ENCODE results near the gene DNAJC5.
"Not testable (repeated sequence)": the region's sequence is repeated elsewhere in the genome, so short reads cannot be mapped to it uniquely, and the experiment has no call there.

The DNAJC5 gene

DNA sequence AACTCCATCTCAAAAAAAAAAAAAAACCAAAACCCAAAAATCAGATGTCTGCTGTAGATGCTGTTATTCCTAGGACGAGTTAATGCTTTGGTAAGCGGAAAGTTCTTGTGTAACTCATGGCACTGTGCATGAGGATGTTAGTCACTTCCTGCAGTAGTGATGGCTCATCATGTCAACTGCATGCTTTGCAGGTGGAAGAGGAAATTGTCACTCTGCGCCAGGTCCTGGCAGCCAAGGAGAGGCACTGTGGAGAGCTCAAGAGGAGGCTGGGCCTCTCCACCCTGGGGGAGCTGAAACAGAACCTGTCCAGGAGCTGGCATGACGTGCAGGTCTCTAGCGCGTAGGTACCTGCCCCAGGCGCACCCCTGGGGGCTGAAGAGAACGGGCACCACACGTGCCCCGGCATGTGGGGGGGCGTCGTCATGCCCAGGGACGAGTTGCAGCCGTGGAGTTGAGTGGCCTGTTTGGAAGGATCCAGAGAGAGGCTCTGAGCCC, 21.4 kb upstream of the DNAJC5 start:
- H3K27me3 ChIP-seq (ENCODE audit: insufficient read depth, low read length, poor library complexity), result no peaks in the 10 kb centered on the region
- no peak overlapping the region for H4K5ac ChIP-seq (ENCODE audit: low read length)
- no peak overlapping the region for H4K8ac ChIP-seq (ENCODE audit: low read depth, low read length)
- no peaks in the 10 kb centered on the region for H3K4me1 ChIP-seq (ENCODE audit: control insufficient read depth, low read depth, low read length)
- H2BK5ac ChIP-seq (ENCODE audit: low read length), result no peak overlapping the region
- no peak overlapping the region for H3K4me3 ChIP-seq (ENCODE audit: low read length)
- H3K4me2 ChIP-seq (ENCODE audit: low read length), result no peak overlapping the region
- peaks cover 26% of the 10 kb centered on the region for H3K36me3 ChIP-seq (ENCODE audit: control insufficient read depth, insufficient read depth, low read length)
- H2AK5ac ChIP-seq (ENCODE audit: low read length), result no peak overlapping the region
- DNase-seq, result no peak
- no CpG with 5 or more reads among the region's 14 CpGs for WGBS (ENCODE audit: extremely low coverage, insufficient coverage, low lambda C conversion rate)
- H3K27ac ChIP-seq (ENCODE audit: low read depth, low read length), result no peak overlapping the region
- no peak overlapping the region for H3K18ac ChIP-seq (ENCODE audit: low read length)
- no peak overlapping the region for H2BK15ac ChIP-seq (replicated peaks; ENCODE audit: low read depth)
- H3K4ac ChIP-seq (ENCODE audit: low read depth, low read length), result no peak overlapping the region
- H3K23ac ChIP-seq (ENCODE audit: low read length), result no peak overlapping the region
- H3K9ac ChIP-seq (ENCODE audit: low read length), result no peak overlapping the region
- peaks cover 9% of the 10 kb centered on the region for H3K79me2 ChIP-seq (ENCODE audit: control insufficient read depth, insufficient read depth, low read length)
- H3K79me1 ChIP-seq (ENCODE audit: low read length), result peaks cover 23% of the 10 kb centered on the region
- no peak overlapping the region for H3K56ac ChIP-seq (ENCODE audit: low read length)
- no peak overlapping the region for H2BK120ac ChIP-seq (ENCODE audit: low read depth, low read length)

GRCh38 chr20:63874241-63874640, 20.7 kb upstream of the DNAJC5 start:
- H3K79me1 ChIP-seq (ENCODE audit: low read length), result peaks cover 22% of the 10 kb centered on the region
- H3K4me3 ChIP-seq (ENCODE audit: low read length); H3K56ac ChIP-seq (ENCODE audit: low read length); H2BK15ac ChIP-seq (replicated peaks; ENCODE audit: low read depth); H3K4me1 ChIP-seq (ENCODE audit: control insufficient read depth, low read depth, low read length); H4K8ac ChIP-seq (ENCODE audit: low read depth, low read length); H4K5ac ChIP-seq (ENCODE audit: low read length); H3K23ac ChIP-seq (ENCODE audit: low read length); H3K9ac ChIP-seq (ENCODE audit: low read length); DNase-seq; H2BK120ac ChIP-seq (ENCODE audit: low read depth, low read length); H3K4me2 ChIP-seq (ENCODE audit: low read length); H3K18ac ChIP-seq (ENCODE audit: low read length); H2BK5ac ChIP-seq (ENCODE audit: low read length); H3K79me2 ChIP-seq (ENCODE audit: control insufficient read depth, insufficient read depth, low read length); H3K27ac ChIP-seq (ENCODE audit: low read depth, low read length); H3K27me3 ChIP-seq (ENCODE audit: insufficient read depth, low read length, poor library complexity); H3K4ac ChIP-seq (ENCODE audit: low read depth, low read length); H2AK5ac ChIP-seq (ENCODE audit: low read length): not testable (repeated sequence)
- peaks cover 25% of the 10 kb centered on the region for H3K36me3 ChIP-seq (ENCODE audit: control insufficient read depth, insufficient read depth, low read length)
- no CpG with 5 or more reads among the region's 7 CpGs for WGBS (ENCODE audit: extremely low coverage, insufficient coverage, low lambda C conversion rate)

DNA sequence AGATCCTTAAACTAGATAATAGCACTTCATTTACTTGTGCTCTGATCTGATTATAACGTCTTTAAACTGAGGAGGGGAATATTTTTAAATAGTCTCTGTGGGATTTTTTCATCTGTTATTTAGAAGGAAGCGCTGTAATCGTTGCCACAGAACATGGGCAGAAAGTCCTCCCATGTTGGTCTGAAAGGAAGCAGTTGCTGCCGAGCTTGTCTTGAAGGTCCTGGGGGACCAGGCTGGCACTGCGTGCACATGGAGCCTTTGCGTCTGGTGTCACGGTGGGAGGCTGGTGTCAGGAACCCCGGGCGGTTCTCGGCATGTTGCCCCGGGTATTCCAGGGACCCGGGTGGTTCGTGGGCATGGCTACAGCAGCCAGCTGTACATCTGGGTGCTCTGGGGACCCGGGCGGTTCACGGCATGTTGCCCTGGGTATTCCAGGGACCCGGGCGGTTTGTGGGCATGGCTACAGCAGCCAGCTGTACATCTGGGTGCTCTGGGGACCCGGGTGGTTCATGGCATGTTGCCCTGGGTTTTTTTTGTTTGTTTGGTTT, 18.4 kb upstream of the DNAJC5 start:
- H3K18ac ChIP-seq (ENCODE audit: low read length), result no peak overlapping the region
- H2BK5ac ChIP-seq (ENCODE audit: low read length), result no peak overlapping the region
- no CpG with 5 or more reads among the region's 19 CpGs for WGBS (ENCODE audit: extremely low coverage, insufficient coverage, low lambda C conversion rate)
- no peaks in the 10 kb centered on the region for H3K4me1 ChIP-seq (ENCODE audit: control insufficient read depth, low read depth, low read length)
- no peak overlapping the region for H4K8ac ChIP-seq (ENCODE audit: low read depth, low read length)
- no peak overlapping the region for H3K4me3 ChIP-seq (ENCODE audit: low read length)
- H3K56ac ChIP-seq (ENCODE audit: low read length), result no peak overlapping the region
- H2BK15ac ChIP-seq (replicated peaks; ENCODE audit: low read depth), result no peak overlapping the region
- no peak overlapping the region for H3K9ac ChIP-seq (ENCODE audit: low read length)
- no peak overlapping the region for H2BK120ac ChIP-seq (ENCODE audit: low read depth, low read length)
- no peak overlapping the region for H3K27ac ChIP-seq (ENCODE audit: low read depth, low read length)
- DNase-seq, result no peak
- peaks cover 9% of the 10 kb centered on the region for H3K79me2 ChIP-seq (ENCODE audit: control insufficient read depth, insufficient read depth, low read length)
- no peak overlapping the region for H3K4ac ChIP-seq (ENCODE audit: low read depth, low read length)
- H3K27me3 ChIP-seq (ENCODE audit: insufficient read depth, low read length, poor library complexity), result no peaks in the 10 kb centered on the region
- no peak overlapping the region for H4K5ac ChIP-seq (ENCODE audit: low read length)
- H3K4me2 ChIP-seq (ENCODE audit: low read length), result no peak overlapping the region
- no peak overlapping the region for H2AK5ac ChIP-seq (ENCODE audit: low read length)
- H3K79me1 ChIP-seq (ENCODE audit: low read length), result peaks cover 21% of the 10 kb centered on the region
- peaks cover 21% of the 10 kb centered on the region for H3K36me3 ChIP-seq (ENCODE audit: control insufficient read depth, insufficient read depth, low read length)
- H3K23ac ChIP-seq (ENCODE audit: low read length), result no peak overlapping the region

DNA sequence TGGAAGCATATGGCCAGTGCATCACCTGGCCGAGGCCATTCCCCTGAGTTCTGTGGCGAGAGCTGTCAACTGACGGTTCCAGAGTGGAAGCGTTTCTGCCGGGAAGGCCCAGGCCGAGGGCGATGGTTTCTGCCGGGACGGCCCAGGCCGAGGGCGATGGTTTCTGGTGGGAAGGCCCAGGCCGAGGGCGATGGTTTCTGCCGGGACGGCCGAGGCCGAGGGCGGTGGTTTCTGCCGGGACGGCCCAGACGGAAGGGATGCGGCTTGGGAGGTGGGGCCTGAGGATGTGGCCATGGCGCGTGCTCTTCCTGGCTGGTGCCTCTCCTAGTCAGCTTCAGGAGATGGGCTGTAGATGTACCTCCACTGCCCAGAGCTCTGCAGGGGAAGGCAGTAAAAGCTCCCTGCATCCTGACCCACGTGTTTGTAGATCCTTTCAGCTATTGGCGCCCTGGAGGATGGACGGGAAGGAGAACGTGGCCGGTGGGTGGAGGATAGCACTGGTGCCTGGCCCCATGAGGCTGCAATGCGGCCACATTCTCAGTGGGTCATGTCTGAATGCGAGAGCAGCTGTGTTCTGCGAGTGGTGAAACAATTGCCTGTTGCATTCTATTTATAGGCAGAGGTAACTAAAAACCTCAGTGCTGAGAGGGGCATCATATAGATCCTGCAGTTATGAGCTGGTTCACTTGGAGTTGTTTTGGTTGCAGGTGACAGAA, 17.0 kb upstream of the DNAJC5 start:
- Histone ChIP-seq H4K5ac (ENCODE audit: low read length) (no peak overlapping the region), H3K9ac (ENCODE audit: low read length) (no peak overlapping the region)

DNA sequence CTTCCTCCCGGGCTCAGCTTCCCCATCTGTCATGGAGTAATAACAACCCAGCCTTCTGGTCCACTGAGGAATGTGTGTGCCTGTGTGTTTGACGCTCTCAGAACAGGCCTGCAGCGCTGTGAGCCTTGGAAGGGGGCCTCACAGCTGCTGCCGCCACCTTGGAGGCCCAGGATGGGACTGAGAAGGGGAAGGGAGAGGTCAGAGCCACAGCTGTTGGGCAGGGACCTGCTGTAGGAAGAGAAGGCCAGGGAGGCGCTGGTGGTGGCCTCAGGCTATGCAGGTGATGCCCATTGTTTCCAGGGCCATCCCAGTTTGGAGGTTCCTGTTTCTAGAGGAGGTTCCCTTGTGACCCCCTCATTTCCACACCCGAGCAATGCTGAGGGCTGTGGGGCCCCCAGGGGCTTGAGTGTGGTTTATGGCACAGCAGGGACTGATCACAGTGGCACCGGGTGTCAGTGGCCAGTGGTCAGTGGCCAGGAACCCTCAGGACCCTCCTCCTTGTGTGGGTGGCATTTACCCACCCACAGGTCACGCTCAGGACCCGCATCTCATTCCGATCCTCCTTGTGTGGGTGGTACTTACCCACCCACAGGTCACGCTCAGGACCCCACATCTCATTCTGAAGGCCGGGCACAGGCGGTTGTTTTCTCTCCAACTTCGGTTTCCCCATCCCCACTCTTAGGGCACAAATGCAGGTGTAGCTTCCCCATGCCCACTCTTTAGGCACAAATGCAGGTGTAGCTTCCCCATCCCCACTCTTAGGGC, 15.8 kb upstream of the DNAJC5 start:
- H2BK5ac ChIP-seq (ENCODE audit: low read length), result no peak overlapping the region
- WGBS (ENCODE audit: extremely low coverage, insufficient coverage, low lambda C conversion rate), result no CpG with 5 or more reads among the region's 14 CpGs
- H2BK120ac ChIP-seq (ENCODE audit: low read depth, low read length), result no peak overlapping the region
- H2BK15ac ChIP-seq (replicated peaks; ENCODE audit: low read depth), result no peak overlapping the region
- no peak for DNase-seq
- no peaks in the 10 kb centered on the region for H3K27me3 ChIP-seq (ENCODE audit: insufficient read depth, low read length, poor library complexity)
- no peak overlapping the region for H3K4me2 ChIP-seq (ENCODE audit: low read length)
- H2AK5ac ChIP-seq (ENCODE audit: low read length), result no peak overlapping the region
- H3K9ac ChIP-seq (ENCODE audit: low read length), result no peak overlapping the region
- no peak overlapping the region for H4K5ac ChIP-seq (ENCODE audit: low read length)
- H3K4ac ChIP-seq (ENCODE audit: low read depth, low read length), result no peak overlapping the region
- no peak overlapping the region for H3K27ac ChIP-seq (ENCODE audit: low read depth, low read length)
- H3K23ac ChIP-seq (ENCODE audit: low read length), result no peak overlapping the region
- peaks cover 7% of the 10 kb centered on the region for H3K79me2 ChIP-seq (ENCODE audit: control insufficient read depth, insufficient read depth, low read length)
- H3K18ac ChIP-seq (ENCODE audit: low read length), result no peak overlapping the region
- H3K56ac ChIP-seq (ENCODE audit: low read length), result no peak overlapping the region
- no peaks in the 10 kb centered on the region for H3K4me1 ChIP-seq (ENCODE audit: control insufficient read depth, low read depth, low read length)
- H3K79me1 ChIP-seq (ENCODE audit: low read length), result peaks cover 20% of the 10 kb centered on the region
- peaks cover 21% of the 10 kb centered on the region for H3K36me3 ChIP-seq (ENCODE audit: control insufficient read depth, insufficient read depth, low read length)
- no peak overlapping the region for H3K4me3 ChIP-seq (ENCODE audit: low read length)
- no peak overlapping the region for H4K8ac ChIP-seq (ENCODE audit: low read depth, low read length)

More for the DNA sequence above, 17.0 kb upstream of the DNAJC5 start:
- H3K4me2 ChIP-seq (ENCODE audit: low read length), result no peak overlapping the region
- no peak overlapping the region for H3K4ac ChIP-seq (ENCODE audit: low read depth, low read length)
- WGBS (ENCODE audit: extremely low coverage, insufficient coverage, low lambda C conversion rate), result no CpG with 5 or more reads among the region's 32 CpGs
- no peak overlapping the region for H3K4me3 ChIP-seq (ENCODE audit: low read length)
- no peak overlapping the region for H3K23ac ChIP-seq (ENCODE audit: low read length)
- H3K79me2 ChIP-seq (ENCODE audit: control insufficient read depth, insufficient read depth, low read length), result peaks cover 7% of the 10 kb centered on the region
- no peak overlapping the region for H2BK120ac ChIP-seq (ENCODE audit: low read depth, low read length)
- no peaks in the 10 kb centered on the region for H3K27me3 ChIP-seq (ENCODE audit: insufficient read depth, low read length, poor library complexity)
- no peak overlapping the region for H3K56ac ChIP-seq (ENCODE audit: low read length)
- no peak overlapping the region for H2AK5ac ChIP-seq (ENCODE audit: low read length)
- H3K4me1 ChIP-seq (ENCODE audit: control insufficient read depth, low read depth, low read length), result no peaks in the 10 kb centered on the region
- no peak overlapping the region for H3K27ac ChIP-seq (ENCODE audit: low read depth, low read length)
- DNase-seq, result no peak
- H3K79me1 ChIP-seq (ENCODE audit: low read length), result peaks cover 23% of the 10 kb centered on the region
- H3K36me3 ChIP-seq (ENCODE audit: control insufficient read depth, insufficient read depth, low read length), result peaks cover 22% of the 10 kb centered on the region
- H4K8ac ChIP-seq (ENCODE audit: low read depth, low read length), result no peak overlapping the region
- no peak overlapping the region for H2BK15ac ChIP-seq (replicated peaks; ENCODE audit: low read depth)
- no peak overlapping the region for H2BK5ac ChIP-seq (ENCODE audit: low read length)
- H3K18ac ChIP-seq (ENCODE audit: low read length), result no peak overlapping the region
